Measurements from ENCODE around the gene TENT5C. TPM values are rescaled to one million over a fixed set of nuclear protein-coding genes. Genes with fewer than 3 reads are reported as not detected.
A peak's percentile ranks its signal among the peaks of the same experiment; 100 is the strongest.

TENT5C gene
- total RNA-seq, 3 donors from 2014 or later: 16.5 to 37.4 (median 32.1) TPM

GRCh38 chr1:117654493-117655219 is 48.8 kb downstream of the TENT5C start:
- H3K9me3 ChIP-seq: no peaks in the 10 kb centered on the region
- DNase-seq: no peak

GRCh38 chr1:117655220-117655577 is 49.4 kb downstream of the TENT5C start:
- no peaks in the 10 kb centered on the region for H3K9me3 ChIP-seq
- no peaks in the 10 kb centered on the region for H3K4me1 ChIP-seq (ENCODE audit: low read depth)
- ATAC-seq (no peak), DNase-seq (no peak)
- intact Hi-C loops (cut with DNase I, micrococcal nuclease): no loop called here
- H3K36me3 ChIP-seq (ENCODE audit: low read depth): no peaks in the 10 kb centered on the region
- TF ChIP-seq CTCF (IDR thresholded peaks at IDR 0.05): no peak
- H3K4me3 ChIP-seq: no peak overlapping the region

More at GRCh38 chr1:117654493-117655219, 48.8 kb downstream of the TENT5C start:
- intact Hi-C loops (cut with DNase I, micrococcal nuclease): no loop called here
- H3K36me3 ChIP-seq (ENCODE audit: low read depth): no peaks in the 10 kb centered on the region
- no peak overlapping the region for H3K4me3 ChIP-seq
- no peaks in the 10 kb centered on the region for H3K4me1 ChIP-seq (ENCODE audit: low read depth)
- ATAC-seq: peak; percentile 51
- TF ChIP-seq CTCF (IDR thresholded peaks at IDR 0.05): no peak

- intact Hi-C loops (cut with DNase I, micrococcal nuclease): no loop called here
- DNase-seq: peak; percentile 47 to 71 (median 63)
- H3K4me1 ChIP-seq (ENCODE audit: low read depth): no peaks in the 10 kb centered on the region
- no peaks in the 10 kb centered on the region for H3K9me3 ChIP-seq
- H3K4me3 ChIP-seq: no peak overlapping the region
- ATAC-seq: peak; percentile 54
- no peaks in the 10 kb centered on the region for H3K36me3 ChIP-seq (ENCODE audit: low read depth)
- TF ChIP-seq CTCF (IDR thresholded peaks at IDR 0.05): no peak
Observed at GRCh38 chr1:117656202-117656641, 50.4 kb downstream of the TENT5C start.

- Histone ChIP-seq H3K4me1 (ENCODE audit: low read depth) (no peaks in the 10 kb centered on the region), H3K4me3 (no peak overlapping the region), H3K9me3 (no peaks in the 10 kb centered on the region), H3K36me3 (ENCODE audit: low read depth) (no peaks in the 10 kb centered on the region)
- intact Hi-C loops (cut with DNase I, micrococcal nuclease): no loop called here
- no peak for ATAC-seq
- DNase-seq: no peak
- TF ChIP-seq CTCF (IDR thresholded peaks at IDR 0.05): no peak
Observed at GRCh38 chr1:117657031-117657430, 51.2 kb downstream of the TENT5C start.

GRCh38 chr1:117657949-117658660 is 52.3 kb downstream of the TENT5C start:
- Histone ChIP-seq H3K4me3 (no peak overlapping the region), H3K36me3 (ENCODE audit: low read depth) (no peaks in the 10 kb centered on the region), H3K9me3 (no peaks in the 10 kb centered on the region), H3K4me1 (ENCODE audit: low read depth) (peaks cover 1% of the 10 kb centered on the region)
- intact Hi-C loops (cut with DNase I, micrococcal nuclease): no loop called here
- DNase-seq: no peak
- no peak for ATAC-seq
- TF ChIP-seq CTCF (IDR thresholded peaks at IDR 0.05): no peak

Measured in mucosa of descending colon (tissue), 3 donors.